ENCODE data around the gene KCTD3.
A peak's percentile ranks its signal among the peaks of the same experiment; 100 is the strongest.

The KCTD3 gene

DNA sequence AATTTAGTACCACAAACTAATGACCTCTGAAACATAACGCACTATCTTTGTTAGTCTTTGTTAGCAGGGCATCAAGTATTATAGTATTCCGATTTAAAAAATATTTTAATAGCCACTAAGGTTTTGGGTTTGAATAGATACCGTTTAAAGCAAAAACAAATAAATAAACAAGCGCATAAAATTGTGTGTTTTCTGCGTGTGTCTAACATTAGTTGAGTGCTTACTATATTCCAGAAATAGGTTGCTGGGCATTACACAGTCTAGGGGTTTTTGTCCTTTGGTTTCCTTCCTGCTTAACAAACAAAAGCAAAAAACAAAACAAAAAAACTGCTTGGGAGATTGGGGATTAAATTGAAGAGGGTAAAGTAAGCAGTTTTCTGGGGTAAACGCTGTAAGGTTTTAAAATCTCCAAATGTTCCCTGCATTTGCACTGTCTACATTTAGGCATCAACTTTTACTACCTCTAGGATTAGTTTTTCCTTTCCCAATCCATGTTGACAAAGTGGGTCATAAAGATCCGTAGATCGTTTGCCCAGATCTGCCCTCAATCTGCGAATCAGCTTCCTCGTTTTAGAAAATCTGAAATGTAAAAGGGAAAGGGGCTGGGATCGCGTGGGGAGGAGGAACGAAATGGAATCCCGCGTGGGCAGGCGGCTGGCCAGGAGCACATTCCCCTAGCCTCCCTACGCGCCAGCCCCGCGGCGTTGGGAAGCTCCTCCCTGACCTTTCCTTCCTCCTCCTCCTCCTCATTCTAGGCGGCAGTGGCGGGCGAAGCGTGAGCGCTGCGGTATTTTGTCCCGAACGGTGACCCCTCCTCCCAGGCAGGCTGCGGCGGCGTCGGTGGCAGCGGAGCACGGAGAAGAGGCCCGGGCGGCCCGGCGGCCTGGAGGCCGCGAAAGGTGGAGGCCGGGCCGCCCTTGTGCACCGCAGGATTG lies at the start of gene KCTD3:
KCTD3 (plus strand) TSS at position 749 of the 935 bp plus-strand sequence. CDS start 382 bp downstream, outside the sequence.
- H3K4me1 ChIP-seq (ENCODE audit: control insufficient read depth, insufficient read depth, low read length) = peaks cover 4% of the 10 kb centered on the region; the same call in 1 of the 2 replicates
- POLR2A ChIA-PET = interaction anchor here (1.0 to 1.9 kb wide), 3 partner anchors 9 to 27 kb away, joined by 3 to 6 read pairs (median 4); no protein-coding TSS in a partner anchor
- CTCF ChIA-PET = interaction anchor here (0.6 to 0.9 kb wide), 2 partner anchors 25 to 36 kb away, joined by 3 read pairs; no protein-coding TSS in a partner anchor
- TF ChIP-seq, protein P1, sequence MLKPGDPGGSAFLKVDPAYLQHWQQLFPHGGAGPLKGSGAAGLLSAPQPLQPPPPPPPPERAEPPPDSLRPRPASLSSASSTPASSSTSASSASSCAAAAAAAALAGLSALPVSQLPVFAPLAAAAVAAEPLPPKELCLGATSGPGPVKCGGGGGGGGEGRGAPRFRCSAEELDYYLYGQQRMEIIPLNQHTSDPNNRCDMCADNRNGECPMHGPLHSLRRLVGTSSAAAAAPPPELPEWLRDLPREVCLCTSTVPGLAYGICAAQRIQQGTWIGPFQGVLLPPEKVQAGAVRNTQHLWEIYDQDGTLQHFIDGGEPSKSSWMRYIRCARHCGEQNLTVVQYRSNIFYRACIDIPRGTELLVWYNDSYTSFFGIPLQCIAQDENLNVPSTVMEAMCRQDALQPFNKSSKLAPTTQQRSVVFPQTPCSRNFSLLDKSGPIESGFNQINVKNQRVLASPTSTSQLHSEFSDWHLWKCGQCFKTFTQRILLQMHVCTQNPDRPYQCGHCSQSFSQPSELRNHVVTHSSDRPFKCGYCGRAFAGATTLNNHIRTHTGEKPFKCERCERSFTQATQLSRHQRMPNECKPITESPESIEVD (tag by site-specific recombination; IDR thresholded peaks at IDR 0.05) = peak; percentile 83
- TF ChIP-seq ZNF404 (tag by site-specific recombination; IDR thresholded peaks at IDR 0.05) = no peak
- no peak for TF ChIP-seq ZNF354C (tag by site-specific recombination; IDR thresholded peaks at IDR 0.05; ENCODE audit: borderline replicate concordance, low read depth)
- TF ChIP-seq ZNF394 (tag by site-specific recombination; IDR thresholded peaks at IDR 0.05; ENCODE audit: borderline replicate concordance) = 0 out of 2 replicates have a peak, but pooled peaks have one; percentile 10
- TF ChIP-seq ZNF473 (tag by site-specific recombination; IDR thresholded peaks at IDR 0.05) = no peak
- peak; percentile 79 for TF ChIP-seq ZNF341 (tag by site-specific recombination; IDR thresholded peaks at IDR 0.05; ENCODE audit: low read depth)
- peak; percentile 46 for TF ChIP-seq ZNF629 (tag by site-specific recombination; IDR thresholded peaks at IDR 0.05)
- TF ChIP-seq ZNF785 (tag by site-specific recombination; IDR thresholded peaks at IDR 0.05) = 0 out of 2 replicates have a peak, but pooled peaks have one; percentile 73
- TF ChIP-seq, protein P2, sequence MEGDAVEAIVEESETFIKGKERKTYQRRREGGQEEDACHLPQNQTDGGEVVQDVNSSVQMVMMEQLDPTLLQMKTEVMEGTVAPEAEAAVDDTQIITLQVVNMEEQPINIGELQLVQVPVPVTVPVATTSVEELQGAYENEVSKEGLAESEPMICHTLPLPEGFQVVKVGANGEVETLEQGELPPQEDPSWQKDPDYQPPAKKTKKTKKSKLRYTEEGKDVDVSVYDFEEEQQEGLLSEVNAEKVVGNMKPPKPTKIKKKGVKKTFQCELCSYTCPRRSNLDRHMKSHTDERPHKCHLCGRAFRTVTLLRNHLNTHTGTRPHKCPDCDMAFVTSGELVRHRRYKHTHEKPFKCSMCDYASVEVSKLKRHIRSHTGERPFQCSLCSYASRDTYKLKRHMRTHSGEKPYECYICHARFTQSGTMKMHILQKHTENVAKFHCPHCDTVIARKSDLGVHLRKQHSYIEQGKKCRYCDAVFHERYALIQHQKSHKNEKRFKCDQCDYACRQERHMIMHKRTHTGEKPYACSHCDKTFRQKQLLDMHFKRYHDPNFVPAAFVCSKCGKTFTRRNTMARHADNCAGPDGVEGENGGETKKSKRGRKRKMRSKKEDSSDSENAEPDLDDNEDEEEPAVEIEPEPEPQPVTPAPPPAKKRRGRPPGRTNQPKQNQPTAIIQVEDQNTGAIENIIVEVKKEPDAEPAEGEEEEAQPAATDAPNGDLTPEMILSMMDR (tag by site-specific recombination; IDR thresholded peaks at IDR 0.05) = peak; percentile 44
- no peak for TF ChIP-seq ZNF112 (tag by site-specific recombination; IDR thresholded peaks at IDR 0.05)
- peak; percentile 39; the same call in 1 of the 2 replicates for TF ChIP-seq ZBTB20 (tag by site-specific recombination; IDR thresholded peaks at IDR 0.05)
- peak; percentile 72; the same call in 1 of the 2 replicates for TF ChIP-seq KLF16 (tag by site-specific recombination; IDR thresholded peaks at IDR 0.05)
- TF ChIP-seq, protein P3, sequence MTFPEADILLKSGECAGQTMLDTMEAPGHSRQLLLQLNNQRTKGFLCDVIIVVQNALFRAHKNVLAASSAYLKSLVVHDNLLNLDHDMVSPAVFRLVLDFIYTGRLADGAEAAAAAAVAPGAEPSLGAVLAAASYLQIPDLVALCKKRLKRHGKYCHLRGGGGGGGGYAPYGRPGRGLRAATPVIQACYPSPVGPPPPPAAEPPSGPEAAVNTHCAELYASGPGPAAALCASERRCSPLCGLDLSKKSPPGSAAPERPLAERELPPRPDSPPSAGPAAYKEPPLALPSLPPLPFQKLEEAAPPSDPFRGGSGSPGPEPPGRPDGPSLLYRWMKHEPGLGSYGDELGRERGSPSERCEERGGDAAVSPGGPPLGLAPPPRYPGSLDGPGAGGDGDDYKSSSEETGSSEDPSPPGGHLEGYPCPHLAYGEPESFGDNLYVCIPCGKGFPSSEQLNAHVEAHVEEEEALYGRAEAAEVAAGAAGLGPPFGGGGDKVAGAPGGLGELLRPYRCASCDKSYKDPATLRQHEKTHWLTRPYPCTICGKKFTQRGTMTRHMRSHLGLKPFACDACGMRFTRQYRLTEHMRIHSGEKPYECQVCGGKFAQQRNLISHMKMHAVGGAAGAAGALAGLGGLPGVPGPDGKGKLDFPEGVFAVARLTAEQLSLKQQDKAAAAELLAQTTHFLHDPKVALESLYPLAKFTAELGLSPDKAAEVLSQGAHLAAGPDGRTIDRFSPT (tag by site-specific recombination; IDR thresholded peaks at IDR 0.05) = peak; percentile 62
- TF ChIP-seq KLF8 (tag by site-specific recombination; IDR thresholded peaks at IDR 0.05) = peak; percentile 49; the same call in 1 of the 2 replicates
- no peak for TF ChIP-seq ZNF423 (tag by site-specific recombination; IDR thresholded peaks at IDR 0.05)
- TF ChIP-seq ZNF561 (tag by site-specific recombination; IDR thresholded peaks at IDR 0.05; ENCODE audit: borderline replicate concordance) = peak; percentile 78
- peak; percentile 70; the same call in 1 of the 2 replicates for TF ChIP-seq ZBTB48 (tag by site-specific recombination; IDR thresholded peaks at IDR 0.05)
- peak; percentile 95 for TF ChIP-seq ZBTB17 (tag by site-specific recombination; IDR thresholded peaks at IDR 0.05)
- TF ChIP-seq ZNF521 (tag by site-specific recombination; IDR thresholded peaks at IDR 0.05) = no peak
- TF ChIP-seq SP7 (tag by site-specific recombination; IDR thresholded peaks at IDR 0.05) = peak; percentile 51
- peak; percentile 94 for TF ChIP-seq ZFHX2 (tag by site-specific recombination; conservative IDR thresholded peaks at IDR 0.05)
- no peak for TF ChIP-seq ZBTB7A (tag by site-specific recombination; IDR thresholded peaks at IDR 0.05; ENCODE audit: low read depth)
- TF ChIP-seq ZNF2 (tag by site-specific recombination; IDR thresholded peaks at IDR 0.05) = peak; percentile 42
- peak; percentile 37; the same call in 1 of the 2 replicates for TF ChIP-seq SP2 (tag by site-specific recombination; IDR thresholded peaks at IDR 0.05)
- TF ChIP-seq MZF1 (tag by site-specific recombination; IDR thresholded peaks at IDR 0.05; ENCODE audit: borderline replicate concordance) = peak; percentile 79
- TF ChIP-seq ZFP41 (tag by site-specific recombination; IDR thresholded peaks at IDR 0.05; ENCODE audit: borderline replicate concordance) = no peak
- peak; percentile 55; the same call in 1 of the 2 replicates for TF ChIP-seq ZBTB8A (tag by site-specific recombination; IDR thresholded peaks at IDR 0.05)
- peak; percentile 59; the same call in 1 of the 2 replicates for TF ChIP-seq ZNF324 (tag by site-specific recombination; IDR thresholded peaks at IDR 0.05)
- TF ChIP-seq, protein P4, sequence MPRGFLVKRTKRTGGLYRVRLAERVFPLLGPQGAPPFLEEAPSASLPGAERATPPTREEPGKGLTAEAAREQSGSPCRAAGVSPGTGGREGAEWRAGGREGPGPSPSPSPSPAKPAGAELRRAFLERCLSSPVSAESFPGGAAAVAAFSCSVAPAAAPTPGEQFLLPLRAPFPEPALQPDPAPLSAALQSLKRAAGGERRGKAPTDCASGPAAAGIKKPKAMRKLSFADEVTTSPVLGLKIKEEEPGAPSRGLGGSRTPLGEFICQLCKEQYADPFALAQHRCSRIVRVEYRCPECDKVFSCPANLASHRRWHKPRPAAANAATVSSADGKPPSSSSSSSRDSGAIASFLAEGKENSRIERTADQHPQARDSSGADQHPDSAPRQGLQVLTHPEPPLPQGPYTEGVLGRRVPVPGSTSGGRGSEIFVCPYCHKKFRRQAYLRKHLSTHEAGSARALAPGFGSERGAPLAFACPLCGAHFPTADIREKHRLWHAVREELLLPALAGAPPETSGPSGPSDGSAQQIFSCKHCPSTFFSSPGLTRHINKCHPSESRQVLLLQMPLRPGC (tag by site-specific recombination; IDR thresholded peaks at IDR 0.05) = peak; percentile 67
- no peak for TF ChIP-seq GLIS1 (tag by site-specific recombination; IDR thresholded peaks at IDR 0.05)
- TF ChIP-seq ZNF664 (tag by site-specific recombination; IDR thresholded peaks at IDR 0.05) = peak; percentile 89

More for the DNA sequence above, at the start of gene KCTD3:
- peak within 1 kb of the TSS; percentile 97 for H3K27ac ChIP-seq (ENCODE audit: extremely low read depth, low read depth, low read length)
- H3K4me3 ChIP-seq (ENCODE audit: low read depth, low read length) = peak within 1 kb of the TSS; percentile 81
- no peaks in the 10 kb centered on the region for H3K9me3 ChIP-seq (ENCODE audit: control insufficient read depth, insufficient read depth, low read depth, low read length)
- H3K36me3 ChIP-seq (ENCODE audit: control insufficient read depth in 2 of 2, insufficient read depth in 1 of 2, low read length in 2 of 2) = no peaks in the 10 kb centered on the region
